H7 (cell line): ENCODE data around the gene GGT1. TPM values are rescaled to one million over a fixed set of nuclear protein-coding genes. Genes with fewer than 3 reads are reported as not detected.

ENCODE experiments used
- DNase-seq: peaks from one replicate; pipeline ENCODE4 v3.0.0; 2012
- H3K27me3 ChIP-seq: 2 replicates; pipeline ENCODE4 v1.6.0; 2011; ENCODE audit warnings: mild to moderate bottlenecking, low read length; ENCODE audit not compliant: control insufficient read depth, insufficient read depth
- H3K36me3 ChIP-seq: replicated peaks from 2 replicates; pipeline ENCODE4 v1.5.1; 2011; ENCODE audit warnings: low read length; ENCODE audit not compliant: control insufficient read depth, insufficient read depth
- H3K4me3 ChIP-seq: 2 replicates; pipeline ENCODE4 v1.5.1; 2011; ENCODE audit warnings: low read depth, mild to moderate bottlenecking, control low read depth, low read length, moderate library complexity; ENCODE audit not compliant: insufficient read depth
- total RNA-seq: library from RNA; depleted of rRNA; stranded (reverse); fragments of >200 nt; shearing (Covaris generic); gene quantifications from 2 replicates; pipeline ENCODE4 v1.2.3, GENCODE V29; 2014

The GGT1 gene
- total RNA-seq, 1 experiment from 2014 or later: 24.6 TPM

GRCh38 chr22:24578355-24579257, 24.4 kb upstream of the GGT1 start:
- Histone ChIP-seq H3K36me3 (peaks cover 4% of the 10 kb centered on the region), H3K4me3 (no peak overlapping the region), H3K27me3 (no peaks in the 10 kb centered on the region)
- DNase-seq: no peak

GRCh38 chr22:24579258-24579601, 23.8 kb upstream of the GGT1 start:
- no peaks in the 10 kb centered on the region for H3K27me3 ChIP-seq
- no peak for DNase-seq
- H3K4me3 ChIP-seq: no peak overlapping the region
- H3K36me3 ChIP-seq: peaks cover under 1% of the 10 kb centered on the region

- Histone ChIP-seq H3K27me3 (no peaks in the 10 kb centered on the region), H3K36me3 (no peaks in the 10 kb centered on the region; the same call in 1 of the 2 replicates), H3K4me3 (no peak overlapping the region)
- DNase-seq: no peak
These were observed 22.7 kb upstream of the GGT1 start for GRCh38 chr22:24580276-24580675.

- Histone ChIP-seq H3K36me3 (no peaks in the 10 kb centered on the region; the same call in none of the 2 replicates), H3K4me3 (no peak overlapping the region), H3K27me3 (no peaks in the 10 kb centered on the region)
- DNase-seq: peak; percentile 27
These were observed 20.8 kb upstream of the GGT1 start for GRCh38 chr22:24582056-24582814.

GRCh38 chr22:24583221-24584165, 19.5 kb upstream of the GGT1 start:
- Histone ChIP-seq H3K27me3 (no peaks in the 10 kb centered on the region), H3K36me3 (peaks cover 2% of the 10 kb centered on the region), H3K4me3 (no peak overlapping the region)
- DNase-seq: peak; percentile 22

GRCh38 chr22:24584166-24584790, 18.7 kb upstream of the GGT1 start:
- H3K27me3 ChIP-seq: no peaks in the 10 kb centered on the region
- peak; percentile 44 for DNase-seq
- no peak overlapping the region for H3K4me3 ChIP-seq
- peaks cover 3% of the 10 kb centered on the region for H3K36me3 ChIP-seq

- Histone ChIP-seq H3K4me3 (no peak overlapping the region), H3K27me3 (no peaks in the 10 kb centered on the region), H3K36me3 (peaks cover 3% of the 10 kb centered on the region)
- peak; percentile 29 for DNase-seq
These were observed 18.1 kb upstream of the GGT1 start for GRCh38 chr22:24584871-24585411.

GRCh38 chr22:24585461-24585860, 17.5 kb upstream of the GGT1 start:
- DNase-seq: no peak
- no peak overlapping the region for H3K4me3 ChIP-seq
- no peaks in the 10 kb centered on the region for H3K27me3 ChIP-seq
- H3K36me3 ChIP-seq: peaks cover 3% of the 10 kb centered on the region

GRCh38 chr22:24585927-24586546, 17.0 kb upstream of the GGT1 start:
- peak; percentile 36 for DNase-seq
- Histone ChIP-seq H3K27me3 (no peaks in the 10 kb centered on the region), H3K36me3 (peaks cover 3% of the 10 kb centered on the region), H3K4me3 (no peak overlapping the region)

- no peaks in the 10 kb centered on the region for H3K27me3 ChIP-seq
- DNase-seq: no peak
- H3K4me3 ChIP-seq: no peak overlapping the region
- peaks cover 3% of the 10 kb centered on the region for H3K36me3 ChIP-seq
These were observed 15.7 kb upstream of the GGT1 start for GRCh38 chr22:24587251-24587650.

GRCh38 chr22:24587948-24588347, 15.0 kb upstream of the GGT1 start:
- Histone ChIP-seq H3K36me3 (peaks cover 3% of the 10 kb centered on the region), H3K27me3 (no peaks in the 10 kb centered on the region), H3K4me3 (no peak overlapping the region)
- no peak for DNase-seq

- no peak for DNase-seq
- Histone ChIP-seq H3K4me3 (no peak overlapping the region), H3K27me3 (no peaks in the 10 kb centered on the region), H3K36me3 (peaks cover 3% of the 10 kb centered on the region)
These were observed 14.6 kb upstream of the GGT1 start for GRCh38 chr22:24588381-24588756.

GRCh38 chr22:24588757-24589481, 14.1 kb upstream of the GGT1 start:
- no peaks in the 10 kb centered on the region for H3K27me3 ChIP-seq
- no peak overlapping the region for H3K4me3 ChIP-seq
- H3K36me3 ChIP-seq: peaks cover 3% of the 10 kb centered on the region
- peak; percentile 21 for DNase-seq
